GM12874 (cell line): Measurements from ENCODE around the gene ARHGEF37.

ENCODE experiments used
- CTCF ChIP-seq: IDR thresholded peaks from 2 replicates; pipeline ENCODE4 v1.5.1; 2011; ENCODE audit warnings: low read depth, mild to moderate bottlenecking, control low read depth, low read length, moderate library complexity; ENCODE audit not compliant: insufficient read depth

Gene ARHGEF37

GRCh38 chr5:149656576-149657182 is 75.4 kb downstream of the ARHGEF37 start:
- TF ChIP-seq CTCF = peak; percentile 78

- TF ChIP-seq CTCF = no peak
Observed at GRCh38 chr5:149657324-149657723, 76.0 kb downstream of the ARHGEF37 start.

GRCh38 chr5:149658299-149658698 is 77.0 kb downstream of the ARHGEF37 start:
- no peak for TF ChIP-seq CTCF

GRCh38 chr5:149664083-149664482 is 82.8 kb downstream of the ARHGEF37 start:
- no peak for TF ChIP-seq CTCF

- no peak for TF ChIP-seq CTCF
Observed at GRCh38 chr5:149664666-149665415, 83.5 kb downstream of the ARHGEF37 start.

GRCh38 chr5:149665416-149666175 is 84.3 kb downstream of the ARHGEF37 start:
- no peak for TF ChIP-seq CTCF

- no peak for TF ChIP-seq CTCF
Observed at GRCh38 chr5:149666212-149666852, 85.0 kb downstream of the ARHGEF37 start.
